AG08395 (cell line): ENCODE results near the gene CDRT4.
"Not testable (repeated sequence)": the region's sequence is repeated elsewhere in the genome, so short reads cannot be mapped to it uniquely, and the experiment has no call there.

Experiments used
- DNase-seq: peaks from one replicate; pipeline ENCODE4 v3.0.0; 2012; ENCODE audit warnings: mixed read lengths, low spot score

The CDRT4 gene

GRCh38 chr17:15467592-15467991 is at the start of gene CDRT4:
Gene CDRT4 (minus strand): TSS chr17:15467621. CDS start chr17:15440238, 27,383 bp downstream.
- no peak for DNase-seq

GRCh38 chr17:15516150-15516549 is 48.7 kb upstream of the CDRT4 start:
- no peak for DNase-seq

- DNase-seq, result no peak
Observed at GRCh38 chr17:15514469-15514868, 47.0 kb upstream of the CDRT4 start.

- DNase-seq, result no peak
Observed at GRCh38 chr17:15513856-15514459, 46.5 kb upstream of the CDRT4 start.

GRCh38 chr17:15513058-15513791 is 45.8 kb upstream of the CDRT4 start:
- DNase-seq, result peak; percentile 43

- no peak for DNase-seq
Observed at GRCh38 chr17:15512071-15512709, 44.8 kb upstream of the CDRT4 start.

GRCh38 chr17:15511142-15511541 is 43.7 kb upstream of the CDRT4 start:
- DNase-seq, result no peak

- DNase-seq, result peak; percentile 73
Observed at GRCh38 chr17:15510361-15510760, 42.9 kb upstream of the CDRT4 start.

- DNase-seq, result no peak
Observed at GRCh38 chr17:15509095-15509494, 41.7 kb upstream of the CDRT4 start.

- no peak for DNase-seq
Observed at GRCh38 chr17:15508466-15508865, 41.0 kb upstream of the CDRT4 start.

GRCh38 chr17:15507896-15508295 is 40.5 kb upstream of the CDRT4 start:
- DNase-seq, result no peak

GRCh38 chr17:15507001-15507400 is 39.6 kb upstream of the CDRT4 start:
- DNase-seq, result no peak

- not testable (repeated sequence) for DNase-seq
Observed at GRCh38 chr17:15505708-15506107, 38.3 kb upstream of the CDRT4 start.

GRCh38 chr17:15503731-15504130 is 36.3 kb upstream of the CDRT4 start:
- DNase-seq, result no peak

GRCh38 chr17:15502369-15503112 is 35.1 kb upstream of the CDRT4 start:
- DNase-seq, result peak; percentile 93

- no peak for DNase-seq
Observed at GRCh38 chr17:15501793-15502192, 34.4 kb upstream of the CDRT4 start.

GRCh38 chr17:15501282-15501681 is 33.9 kb upstream of the CDRT4 start:
- no peak for DNase-seq

GRCh38 chr17:15498107-15498506 is 30.7 kb upstream of the CDRT4 start:
- no peak for DNase-seq

- no peak for DNase-seq
Observed at GRCh38 chr17:15496735-15497670, 29.6 kb upstream of the CDRT4 start.

- DNase-seq, result no peak
Observed at GRCh38 chr17:15494821-15495220, 27.4 kb upstream of the CDRT4 start.

GRCh38 chr17:15493693-15494035 is 26.2 kb upstream of the CDRT4 start:
- DNase-seq, result no peak
